ENCODE results near the gene TPCN1.

TPCN1 gene

DNA sequence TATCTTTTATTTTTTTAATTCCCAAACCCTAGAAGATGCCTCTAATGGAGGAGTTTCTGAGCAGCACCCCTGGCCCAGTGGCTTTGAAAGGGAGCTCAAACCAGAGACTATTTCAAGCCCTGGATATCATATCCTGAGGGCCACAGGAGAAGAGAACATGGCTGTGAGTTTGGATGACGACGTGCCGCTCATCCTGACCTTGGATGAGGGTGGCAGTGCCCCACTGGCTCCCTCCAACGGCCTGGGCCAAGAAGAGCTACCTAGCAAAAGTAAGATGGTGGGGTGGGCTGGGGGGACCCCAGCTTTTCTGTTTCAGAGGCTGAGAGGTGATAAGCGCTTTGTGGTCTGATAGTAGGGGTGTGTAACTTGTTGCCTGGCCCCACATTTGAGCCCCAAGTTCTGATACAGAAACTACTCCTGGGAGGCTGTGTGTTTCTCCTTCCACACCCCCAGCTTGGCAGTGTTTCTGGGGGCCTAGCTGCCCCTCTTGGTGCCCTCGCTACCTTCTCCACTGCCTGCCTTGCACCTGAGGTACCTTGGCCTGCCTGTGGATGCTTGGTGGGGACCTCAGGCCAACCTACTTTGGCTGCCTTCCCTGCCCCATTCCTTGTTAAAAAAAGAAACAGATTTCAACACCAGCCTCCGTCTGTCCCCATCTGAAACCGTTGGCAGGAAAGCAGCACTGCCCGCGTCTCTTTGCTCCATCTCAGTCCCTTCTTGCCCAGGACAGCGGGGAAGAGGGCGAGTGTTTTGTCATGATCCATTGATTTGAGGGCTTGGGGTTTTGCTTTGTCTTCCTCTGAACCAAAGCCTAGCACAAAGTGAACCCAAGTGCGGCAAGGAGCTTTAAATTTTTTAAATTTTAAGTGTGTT is 5.7 kb downstream of the TPCN1 start:
- peak; percentile 77 for DNase-seq

DNA sequence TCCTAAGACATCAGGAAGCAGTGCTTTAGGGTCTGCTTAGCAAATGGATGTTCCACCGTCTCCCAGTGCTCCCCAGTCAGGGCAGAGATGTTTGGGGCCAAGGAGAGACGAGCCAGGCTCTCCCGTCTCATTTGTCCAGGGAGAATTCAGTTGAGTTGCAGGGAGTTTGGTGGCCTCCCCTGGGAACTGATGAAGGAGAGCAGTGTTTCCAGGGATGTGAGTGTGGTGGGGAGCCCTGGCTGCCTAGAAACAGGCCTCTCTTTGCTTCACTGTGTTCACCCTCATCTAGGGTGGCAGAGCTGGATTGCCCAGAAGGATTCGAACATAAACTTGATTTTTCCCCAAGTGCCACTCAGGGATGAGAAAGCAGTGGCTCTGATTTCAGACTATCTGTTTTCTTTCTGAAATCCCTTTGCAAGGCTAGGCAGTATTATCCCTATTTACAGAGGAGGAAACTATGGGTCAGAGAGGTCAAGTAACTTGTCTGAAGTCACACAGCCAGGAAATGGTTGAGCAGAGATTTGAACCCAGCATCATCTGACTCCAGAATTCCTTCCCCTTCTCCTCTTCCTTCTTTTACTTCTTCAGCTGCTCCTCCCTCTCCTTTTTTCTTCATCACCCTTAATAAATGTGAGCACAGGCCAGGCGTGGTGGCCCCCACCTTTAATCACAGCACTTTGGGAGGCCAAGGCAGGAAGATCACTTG is 6.6 kb downstream of the TPCN1 start:
- no peak for DNase-seq

DNA sequence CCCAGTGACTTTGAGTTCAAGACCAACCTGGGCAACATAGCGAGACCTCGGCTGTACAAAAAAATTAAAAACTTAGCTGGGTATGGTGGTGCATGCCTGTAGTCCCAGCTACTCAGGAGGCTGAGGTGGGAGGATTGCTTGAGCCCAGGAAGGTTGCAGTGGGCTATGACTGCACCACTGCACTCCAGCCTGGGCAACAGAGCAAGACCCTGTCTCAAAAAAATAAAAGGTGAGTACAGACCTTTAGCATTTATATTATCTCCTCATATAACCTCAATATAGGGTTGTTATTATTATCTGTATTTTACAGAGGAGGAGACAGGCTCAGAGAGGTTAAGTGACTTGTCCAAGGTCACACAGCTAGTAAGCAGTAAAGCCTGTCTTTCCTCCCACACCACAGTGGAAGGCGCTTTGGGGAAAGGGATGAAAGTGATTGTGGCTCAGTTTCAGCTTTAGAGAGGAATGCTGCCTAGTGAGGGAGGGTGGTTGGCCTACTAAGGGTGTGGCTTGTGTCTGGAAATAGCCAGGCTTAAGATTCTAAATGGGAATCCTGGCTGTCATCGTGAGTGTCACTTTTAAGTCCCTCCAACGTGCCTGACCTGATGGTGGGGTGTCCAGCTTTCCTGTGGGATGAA is 7.2 kb downstream of the TPCN1 start:
- no peak for DNase-seq

DNA sequence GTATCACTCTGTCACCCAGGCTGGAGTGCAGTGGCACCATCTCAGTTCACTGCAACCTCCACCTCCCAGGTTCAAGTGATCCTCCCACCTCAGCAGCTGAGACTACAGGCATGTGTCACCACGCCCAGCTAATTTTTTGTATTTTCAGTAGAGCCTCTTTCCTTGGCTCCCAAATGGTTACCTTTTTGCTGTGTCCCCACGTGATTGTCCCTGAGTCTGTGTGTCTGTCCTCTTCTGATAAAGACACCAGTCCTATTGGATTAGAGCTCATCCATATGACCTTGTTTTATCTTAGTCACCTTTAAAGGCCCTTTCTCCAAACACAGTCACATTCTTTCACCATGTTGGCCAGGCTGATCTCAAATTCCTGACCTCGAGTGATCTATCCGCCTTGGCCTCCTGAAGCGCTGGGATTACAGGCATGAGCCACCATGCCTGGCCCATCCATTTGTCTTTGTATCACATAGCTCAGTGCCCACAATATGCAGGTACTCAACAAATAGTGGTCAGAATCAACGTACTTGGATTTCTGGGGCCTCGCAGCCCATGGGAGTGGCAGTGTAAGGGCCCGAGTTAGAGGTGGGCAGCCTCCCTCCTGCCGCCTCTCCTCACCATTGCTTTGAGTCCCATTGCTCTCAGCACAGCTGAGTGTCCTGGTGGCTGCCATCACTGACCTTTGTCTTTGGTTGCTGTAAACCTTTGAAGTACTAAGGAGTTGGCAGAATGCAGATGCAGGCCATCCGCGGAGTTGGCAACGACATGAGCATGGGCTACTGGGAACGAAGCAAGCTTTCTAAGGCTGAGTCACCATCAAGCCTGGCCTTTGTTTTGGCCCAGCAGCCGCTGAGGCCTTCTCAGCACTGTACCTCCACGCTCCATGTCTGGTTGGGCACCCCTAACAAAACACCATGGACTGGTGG is 9.3 kb downstream of the TPCN1 start:
- DNase-seq, result peak; percentile 60

DNA sequence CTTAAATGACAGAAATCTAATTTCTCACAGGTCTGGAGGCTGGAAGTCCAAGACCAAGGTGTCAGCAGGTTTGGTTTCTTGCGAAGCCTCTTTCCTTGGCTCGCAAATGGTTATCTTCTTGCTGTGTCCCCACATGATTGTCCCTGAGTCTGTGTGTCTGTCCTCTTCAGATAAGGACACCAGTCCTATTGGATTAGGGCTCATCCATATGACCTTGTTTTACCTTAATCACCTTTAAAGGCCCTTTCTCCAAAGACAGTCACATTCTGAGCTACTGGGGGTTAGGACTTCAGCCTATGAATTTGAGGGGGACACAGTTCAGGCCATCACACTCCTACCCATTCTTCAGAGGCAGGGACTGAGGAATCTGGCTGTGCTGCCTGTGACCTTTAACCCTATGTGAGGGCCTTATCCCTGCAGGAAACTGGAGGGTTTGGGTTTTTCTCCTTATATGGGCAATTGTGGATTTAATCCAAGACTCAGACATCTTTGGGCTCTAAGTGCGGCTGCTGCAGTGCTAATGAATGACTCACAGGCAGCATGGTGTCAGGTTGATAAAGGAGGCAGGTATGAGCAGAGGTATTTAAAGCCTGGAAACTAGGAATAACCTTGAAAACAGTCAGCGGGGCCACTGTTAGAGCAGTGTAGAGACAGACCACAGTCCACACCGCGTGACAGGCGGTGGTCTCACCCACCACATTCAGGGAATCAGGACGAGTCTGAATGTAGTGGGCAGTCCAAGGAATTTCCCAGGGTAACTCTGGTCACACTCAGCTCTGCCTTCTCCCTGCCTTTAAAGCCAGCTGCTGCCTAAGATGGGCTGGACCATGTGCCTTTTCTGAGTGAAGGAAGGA is 10.2 kb downstream of the TPCN1 start:
- DNase-seq, result peak; percentile 51

DNA sequence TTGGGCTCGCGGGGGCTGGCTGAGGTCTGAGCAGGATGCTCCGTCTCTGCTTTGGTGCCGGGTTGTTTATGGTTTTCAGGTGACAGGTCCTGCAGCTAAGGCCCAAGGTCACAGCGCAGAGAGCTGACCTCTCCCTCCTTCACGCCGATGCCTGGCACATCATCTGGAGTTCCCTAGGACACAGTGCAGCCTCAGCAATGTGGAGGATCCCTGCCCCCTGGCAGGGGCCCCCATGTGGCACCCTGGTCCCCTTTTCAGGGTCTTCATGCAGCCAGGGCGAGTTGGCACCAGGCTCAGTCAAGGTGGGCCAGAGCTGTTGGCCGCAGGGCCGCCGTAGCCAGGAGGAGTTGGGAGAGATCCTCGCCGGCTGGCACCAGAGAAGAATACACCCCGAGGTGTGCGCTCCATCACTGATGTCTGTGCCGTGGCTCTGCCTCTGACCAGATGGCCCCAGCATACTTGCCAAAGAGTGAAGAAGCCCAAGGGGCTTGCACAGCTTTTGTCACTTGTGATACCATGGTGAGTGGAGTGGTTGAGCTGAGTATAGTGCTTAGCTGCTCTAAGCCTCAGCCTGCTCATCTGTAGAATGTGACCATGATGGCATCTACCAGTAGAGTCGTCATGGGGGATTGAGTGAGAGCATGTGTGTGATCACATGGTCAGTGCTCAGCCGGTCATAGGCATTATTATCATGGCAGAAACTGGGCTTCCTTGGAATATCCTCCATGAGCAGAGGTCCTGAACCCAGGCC is 11.0 kb downstream of the TPCN1 start:
- DNase-seq, result no peak

DNA sequence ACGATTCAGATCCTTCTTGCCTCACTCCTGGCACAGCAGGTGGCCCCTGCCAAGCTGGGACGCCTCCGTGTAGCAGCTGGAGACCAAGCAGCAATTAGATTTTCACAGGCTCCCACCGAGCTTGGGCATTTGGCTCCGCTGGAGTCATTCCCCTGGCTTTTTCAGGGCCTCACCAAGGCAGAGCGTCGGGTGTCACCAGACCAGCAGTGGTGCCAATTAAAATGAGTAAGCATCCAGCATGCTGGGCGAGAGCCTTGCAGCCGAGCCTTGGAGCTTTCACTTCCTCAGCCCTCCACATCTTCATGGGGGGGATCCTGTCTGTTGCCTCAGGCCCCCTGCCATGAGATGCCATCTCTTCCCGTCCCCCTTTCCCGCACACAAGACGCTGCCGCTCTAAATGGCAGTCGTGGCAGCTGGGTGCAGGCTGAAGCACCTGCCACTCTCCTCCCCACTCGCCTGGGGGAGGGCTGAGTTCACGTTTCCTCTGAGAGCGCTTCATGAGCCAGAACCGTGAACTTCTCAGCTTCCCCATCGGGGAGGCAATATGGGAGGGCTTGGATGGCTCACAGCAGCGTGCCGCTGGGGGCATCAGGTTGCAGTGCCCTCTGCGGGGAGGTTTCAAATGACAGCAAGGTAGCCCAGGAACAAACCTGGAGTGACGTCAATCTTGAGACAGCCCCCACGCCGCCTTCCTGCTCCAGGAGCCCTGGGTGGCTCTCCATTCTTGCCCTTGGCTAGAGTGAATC is 11.7 kb downstream of the TPCN1 start:
- peak; percentile 90 for DNase-seq

DNA sequence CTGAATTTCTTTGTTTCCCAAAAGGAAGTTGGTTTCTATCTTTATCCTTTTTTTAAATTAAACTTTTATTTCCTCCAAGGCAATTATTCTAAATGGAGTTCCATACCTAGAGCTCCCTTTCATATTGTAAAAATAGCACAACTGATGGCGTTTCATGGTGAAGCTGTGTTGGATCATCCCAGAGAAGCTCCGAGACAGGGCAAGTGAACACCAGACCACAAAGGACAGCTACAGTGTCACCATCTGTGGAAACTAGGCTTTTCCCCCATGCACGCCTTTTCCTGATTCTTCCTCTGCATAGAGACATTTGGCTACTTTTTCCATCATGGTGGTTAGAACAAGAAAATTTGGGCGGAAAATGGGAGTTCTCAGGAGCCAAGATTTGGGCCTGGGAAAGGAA is 12.7 kb downstream of the TPCN1 start:
- DNase-seq, result no peak

DNA sequence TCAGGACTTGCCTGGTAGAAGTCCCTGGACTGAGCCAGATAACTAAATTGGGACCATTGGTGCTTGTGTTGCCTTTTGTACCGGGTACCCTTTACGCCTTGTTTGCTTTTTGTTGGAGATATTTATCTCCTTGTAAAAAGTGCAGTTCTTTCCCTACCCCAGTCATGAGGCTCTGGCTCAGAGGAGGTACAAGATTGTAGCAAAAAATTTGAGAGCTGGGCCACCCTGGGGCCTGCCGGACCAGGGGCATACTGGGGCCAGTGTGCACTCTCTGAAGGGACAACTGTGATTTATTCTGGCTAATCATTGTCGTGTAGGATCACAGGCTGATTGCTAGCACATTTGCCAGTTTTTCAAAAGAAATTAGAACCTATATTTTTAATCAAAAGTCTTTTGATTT is 13.2 kb downstream of the TPCN1 start:
- DNase-seq, result no peak

DNA sequence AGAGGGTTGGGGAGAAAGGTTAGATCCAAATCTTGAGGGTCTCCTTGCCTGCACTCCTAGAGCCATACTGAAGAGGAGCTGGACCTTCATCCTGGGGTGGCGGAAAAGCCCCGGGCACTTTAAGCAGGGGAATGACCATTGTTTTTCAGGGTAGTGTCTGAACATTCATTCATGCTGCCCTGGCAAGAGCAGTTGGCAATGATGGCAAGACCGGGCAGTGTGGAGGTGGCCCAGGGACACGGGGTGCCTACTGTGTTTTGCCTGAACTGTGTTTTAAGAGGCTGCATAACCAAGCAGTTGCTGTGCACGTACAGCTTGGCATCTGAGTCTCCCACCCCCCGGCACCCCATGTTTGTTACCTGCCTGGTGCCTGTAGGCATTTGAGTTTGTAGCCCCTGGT is 14.7 kb downstream of the TPCN1 start:
- no peak for DNase-seq

DNA sequence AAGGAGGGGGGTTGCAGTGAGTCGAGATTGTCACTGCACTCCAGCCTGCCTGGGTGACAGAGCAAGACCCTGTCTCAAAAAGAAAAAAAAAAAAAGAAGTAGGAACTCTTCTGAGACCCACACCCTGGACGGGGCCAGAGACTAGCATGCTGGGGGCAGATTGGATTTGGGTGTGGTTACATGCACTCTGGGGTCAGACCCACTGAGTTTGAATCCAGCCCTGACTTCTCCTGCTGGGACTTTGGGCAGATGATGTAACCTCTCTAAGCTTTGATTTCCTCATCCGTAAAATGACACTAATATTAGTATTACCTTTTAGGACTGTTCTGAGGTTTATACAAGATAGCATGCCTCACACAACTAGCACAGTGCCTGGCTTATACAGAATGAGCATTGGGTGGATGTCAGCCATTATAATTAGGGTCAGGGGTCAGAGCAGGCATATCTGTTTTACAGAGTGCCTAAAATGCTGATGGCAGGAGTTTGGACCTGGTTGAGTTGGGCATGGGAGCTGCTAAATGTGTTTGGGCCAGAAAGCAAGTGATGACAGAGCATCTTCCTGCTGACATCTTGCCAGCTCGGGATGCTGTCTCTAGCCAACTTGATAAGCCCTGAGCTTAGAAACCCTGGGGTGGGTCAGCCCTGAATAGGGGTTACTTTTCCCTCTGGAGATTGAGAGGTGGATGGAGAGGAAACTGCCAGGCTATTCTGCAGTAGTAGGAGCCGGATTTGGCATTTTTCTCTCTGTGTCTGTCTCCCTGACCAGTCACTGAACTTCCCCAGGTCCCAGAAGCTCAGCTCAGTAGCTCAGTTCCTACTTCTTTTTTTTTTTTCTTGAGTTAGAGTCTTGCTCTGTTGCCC is 15.5 kb downstream of the TPCN1 start:
- DNase-seq, result peak; percentile 35

DNA sequence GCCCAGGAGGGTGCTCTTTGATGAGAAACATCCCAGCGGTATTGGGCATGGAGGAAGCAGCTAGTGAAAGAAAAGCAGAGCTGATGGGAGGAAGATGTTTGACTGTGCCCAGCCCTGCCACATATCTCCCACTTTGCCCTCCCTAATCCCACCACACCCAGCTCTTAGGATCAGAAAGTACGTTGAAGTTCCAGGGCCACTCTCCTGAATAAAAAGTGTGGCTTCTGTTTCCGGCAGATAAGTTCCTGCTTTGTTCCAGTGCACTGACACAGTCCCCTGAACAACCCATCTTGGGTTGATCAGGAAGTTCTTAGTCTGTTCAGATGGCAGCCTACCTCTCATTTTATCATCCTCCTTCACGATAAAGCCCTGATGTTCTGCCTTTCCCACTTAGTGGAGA is 16.5 kb downstream of the TPCN1 start:
- peak; percentile 94 for DNase-seq

DNA sequence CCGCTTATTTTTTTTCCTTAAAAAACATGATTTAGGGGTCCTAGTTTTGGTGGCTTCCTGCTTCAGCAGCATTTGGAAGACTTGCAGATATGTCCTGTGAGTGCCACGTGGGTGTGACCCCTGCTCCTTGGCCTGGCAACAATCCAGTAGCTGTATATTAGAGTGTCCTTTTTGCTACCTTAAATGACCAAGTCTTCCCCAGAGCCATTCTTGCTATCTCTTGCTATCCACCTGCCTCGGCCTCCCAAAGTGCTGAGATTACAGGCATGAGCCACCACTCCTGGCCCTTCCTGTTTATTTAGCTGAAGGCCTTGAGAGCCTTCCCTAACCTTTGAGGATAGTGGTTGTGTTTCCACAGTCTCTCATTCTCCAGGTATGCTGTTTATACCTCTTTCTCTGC is 17.0 kb downstream of the TPCN1 start:
- peak; percentile 71 for DNase-seq

DNA sequence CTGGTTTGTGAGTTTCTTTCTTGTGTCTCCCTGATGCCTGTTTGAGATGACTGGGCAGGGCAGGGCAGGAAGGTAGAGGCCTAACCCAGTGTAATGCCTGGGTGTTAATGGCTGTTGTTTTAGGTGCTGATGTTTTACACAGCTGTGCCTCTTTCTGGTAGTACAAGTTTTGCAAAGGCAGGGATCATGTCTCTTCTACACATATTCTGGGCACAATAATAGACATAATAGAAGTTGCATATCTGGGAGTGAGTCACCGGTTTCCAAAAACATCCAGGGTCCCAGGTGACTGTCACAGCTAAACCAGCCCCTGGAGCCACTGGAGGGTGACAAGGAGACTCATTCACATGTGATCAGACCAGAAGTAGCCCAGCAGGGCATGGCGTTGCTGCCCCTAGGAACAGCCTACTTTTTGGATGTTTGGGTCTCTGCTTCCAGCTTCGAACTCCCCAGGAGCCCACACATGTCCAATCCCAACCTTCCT is 18.1 kb downstream of the TPCN1 start:
- no peak for DNase-seq

DNA sequence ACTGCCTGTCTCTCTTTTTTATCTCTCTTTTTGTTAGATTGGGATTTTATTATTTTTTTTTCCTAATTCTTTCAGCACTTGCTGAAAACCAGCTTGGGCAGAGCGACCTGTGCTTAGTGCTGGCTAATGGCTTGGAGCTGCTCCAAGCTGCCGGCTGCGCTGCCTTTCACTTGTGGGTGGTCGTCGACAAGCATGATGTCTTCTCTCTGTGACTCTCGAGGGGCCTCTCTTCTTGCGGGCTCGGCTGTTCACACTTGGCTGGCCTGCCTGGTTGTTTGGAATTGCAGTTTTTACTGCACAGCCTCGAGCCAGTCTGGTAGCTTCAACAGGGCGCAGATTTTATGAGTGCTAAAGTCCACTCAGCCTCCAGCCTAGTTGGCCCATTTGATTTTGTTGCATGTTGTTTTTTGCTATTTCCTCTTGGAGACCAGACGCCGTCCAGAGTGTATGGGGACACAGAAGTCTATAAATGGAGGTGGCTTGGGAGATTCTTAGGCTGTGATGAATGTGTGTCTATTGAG is 18.6 kb downstream of the TPCN1 start:
- DNase-seq, result no peak

DNA sequence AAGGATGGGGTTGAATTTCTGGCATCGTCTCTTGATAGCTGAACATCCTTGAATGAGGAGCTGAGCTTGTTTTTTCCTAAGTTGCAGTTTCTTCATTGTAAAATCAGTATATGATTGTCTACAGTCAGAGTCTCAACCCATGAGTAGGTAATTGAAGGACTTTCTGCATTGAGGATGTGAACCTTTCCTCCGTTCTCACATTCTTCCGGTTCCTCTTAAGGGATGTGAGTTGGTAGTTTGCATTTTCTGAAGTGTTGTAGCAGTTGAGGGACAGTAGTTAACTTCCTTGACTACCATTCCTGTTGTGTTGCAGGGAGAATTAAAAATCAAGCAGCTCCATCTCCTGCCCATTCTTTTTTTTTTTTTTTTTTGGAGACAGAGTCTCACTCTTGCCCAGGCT is 19.1 kb downstream of the TPCN1 start:
- no peak for DNase-seq

DNA sequence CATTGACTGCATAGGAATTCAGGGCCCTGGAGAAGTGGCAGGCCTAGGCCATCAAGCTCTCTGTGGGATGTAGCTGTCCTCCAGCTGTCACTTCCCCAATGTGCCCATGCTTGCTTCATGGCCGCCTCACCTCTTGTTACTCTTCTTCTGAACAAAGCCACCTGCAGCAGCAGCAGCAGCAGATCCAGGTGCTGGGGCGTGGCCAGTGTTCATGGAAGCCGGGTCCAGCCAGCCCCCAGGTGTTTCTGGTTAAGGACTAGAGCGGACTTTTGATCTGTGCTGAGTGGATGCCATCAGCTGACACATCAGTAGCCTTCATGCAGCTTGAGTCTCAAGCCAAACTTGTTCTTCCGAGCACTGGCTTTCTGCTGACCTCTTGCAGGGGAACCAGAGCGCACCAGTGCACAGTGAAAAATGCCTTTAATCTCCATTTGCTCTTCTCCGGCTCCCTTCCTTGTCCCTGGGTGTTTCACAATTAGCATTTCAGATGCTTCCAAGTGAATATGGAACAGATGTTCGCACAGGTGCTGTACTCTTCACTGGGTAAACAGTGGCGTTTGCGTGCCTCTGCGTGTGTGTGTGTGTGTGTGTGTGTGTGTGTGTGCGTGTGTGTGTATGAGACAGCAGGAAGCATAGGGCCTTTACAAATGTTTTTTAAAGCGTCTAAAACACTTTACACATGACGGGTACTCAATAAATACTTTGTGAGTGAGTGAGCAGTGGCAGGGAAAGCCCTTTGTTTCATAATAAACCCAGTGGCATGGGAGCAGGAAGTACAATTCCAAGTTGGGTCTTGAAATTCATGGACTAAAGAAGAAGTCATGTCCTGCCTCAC is 20.1 kb downstream of the TPCN1 start:
- no peak for DNase-seq

DNA sequence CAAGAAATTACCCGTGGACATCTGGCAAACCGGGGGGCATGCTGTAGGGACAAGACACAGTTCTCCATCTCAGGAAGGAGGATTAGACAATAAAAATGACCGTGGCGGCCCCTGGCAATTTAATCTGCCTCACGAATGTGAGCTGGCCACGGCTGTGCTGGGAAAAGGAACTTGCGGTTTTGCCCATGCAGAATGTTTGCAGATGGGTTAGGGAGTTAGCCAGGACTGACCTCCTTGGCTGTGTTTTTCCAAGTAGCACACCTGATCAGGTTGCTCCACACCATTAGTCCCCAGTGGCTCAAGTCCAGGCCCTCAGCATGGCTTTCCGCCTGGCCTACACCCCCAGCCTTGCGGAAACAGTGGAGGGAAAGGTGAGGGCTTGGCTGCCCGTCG is 20.8 kb downstream of the TPCN1 start:
- DNase-seq, result peak; percentile 57

Data from hematopoietic multipotent progenitor cell treated with erythropoietin and hydrocortisone succinate and interleukin-3 and kit ligand, for 4 days (in vitro differentiated cells).